ENCODE results near the gene TMIGD1.

The TMIGD1 gene

DNA sequence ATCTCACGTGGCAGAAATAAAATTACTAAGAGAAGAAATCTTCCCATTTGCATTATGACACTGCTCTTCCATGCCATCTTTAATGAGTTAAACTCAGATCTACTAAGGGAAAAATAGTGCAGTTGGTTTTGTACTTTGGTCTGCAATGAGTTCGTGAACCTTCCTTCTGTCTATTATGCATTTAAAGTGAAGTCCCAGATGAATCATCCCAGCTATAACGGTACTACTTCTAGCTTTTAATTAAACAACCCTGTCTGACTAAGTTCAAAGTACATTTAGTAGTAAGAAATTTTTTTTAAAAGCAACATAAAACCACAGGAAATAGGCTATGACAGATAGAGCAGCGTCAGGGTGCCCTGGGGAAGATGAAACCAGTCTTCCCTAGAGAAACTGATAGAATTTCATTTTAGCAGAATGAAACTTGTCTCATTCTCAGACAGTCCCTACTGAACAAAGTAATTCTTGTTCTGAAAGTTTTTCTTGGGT lies 1.8 kb downstream of the TMIGD1 start:
- TF ChIP-seq, protein P1, sequence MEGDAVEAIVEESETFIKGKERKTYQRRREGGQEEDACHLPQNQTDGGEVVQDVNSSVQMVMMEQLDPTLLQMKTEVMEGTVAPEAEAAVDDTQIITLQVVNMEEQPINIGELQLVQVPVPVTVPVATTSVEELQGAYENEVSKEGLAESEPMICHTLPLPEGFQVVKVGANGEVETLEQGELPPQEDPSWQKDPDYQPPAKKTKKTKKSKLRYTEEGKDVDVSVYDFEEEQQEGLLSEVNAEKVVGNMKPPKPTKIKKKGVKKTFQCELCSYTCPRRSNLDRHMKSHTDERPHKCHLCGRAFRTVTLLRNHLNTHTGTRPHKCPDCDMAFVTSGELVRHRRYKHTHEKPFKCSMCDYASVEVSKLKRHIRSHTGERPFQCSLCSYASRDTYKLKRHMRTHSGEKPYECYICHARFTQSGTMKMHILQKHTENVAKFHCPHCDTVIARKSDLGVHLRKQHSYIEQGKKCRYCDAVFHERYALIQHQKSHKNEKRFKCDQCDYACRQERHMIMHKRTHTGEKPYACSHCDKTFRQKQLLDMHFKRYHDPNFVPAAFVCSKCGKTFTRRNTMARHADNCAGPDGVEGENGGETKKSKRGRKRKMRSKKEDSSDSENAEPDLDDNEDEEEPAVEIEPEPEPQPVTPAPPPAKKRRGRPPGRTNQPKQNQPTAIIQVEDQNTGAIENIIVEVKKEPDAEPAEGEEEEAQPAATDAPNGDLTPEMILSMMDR (IDR thresholded peaks at IDR 0.05; ENCODE audit: borderline replicate concordance, insufficient read depth, low read depth, low read length), result no peak
- H3K4me3 ChIP-seq (ENCODE audit: low read depth, low read length), result no peak overlapping the region

DNA sequence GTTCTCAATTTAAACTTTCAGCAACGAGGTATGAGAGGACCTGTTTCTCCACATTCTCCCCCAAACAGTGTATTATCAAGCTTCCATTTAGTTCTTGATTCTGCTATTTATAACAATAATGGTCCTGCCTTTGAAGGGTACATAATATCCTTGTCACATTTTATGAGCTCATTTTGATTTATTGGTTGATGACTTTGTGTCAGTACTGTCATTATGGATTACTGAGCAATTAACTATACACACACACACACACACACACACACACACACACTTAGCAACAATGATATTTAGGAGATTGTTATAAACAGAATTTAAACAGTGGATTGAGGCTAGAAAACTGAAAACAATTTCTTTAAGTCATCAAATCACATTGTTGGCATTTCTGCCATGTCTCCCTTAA lies 7.0 kb downstream of the TMIGD1 start:
- TF ChIP-seq, protein P1 (IDR thresholded peaks at IDR 0.05; ENCODE audit: borderline replicate concordance, insufficient read depth, low read depth, low read length), result no peak
- H3K4me3 ChIP-seq (ENCODE audit: low read depth, low read length), result no peak overlapping the region

DNA sequence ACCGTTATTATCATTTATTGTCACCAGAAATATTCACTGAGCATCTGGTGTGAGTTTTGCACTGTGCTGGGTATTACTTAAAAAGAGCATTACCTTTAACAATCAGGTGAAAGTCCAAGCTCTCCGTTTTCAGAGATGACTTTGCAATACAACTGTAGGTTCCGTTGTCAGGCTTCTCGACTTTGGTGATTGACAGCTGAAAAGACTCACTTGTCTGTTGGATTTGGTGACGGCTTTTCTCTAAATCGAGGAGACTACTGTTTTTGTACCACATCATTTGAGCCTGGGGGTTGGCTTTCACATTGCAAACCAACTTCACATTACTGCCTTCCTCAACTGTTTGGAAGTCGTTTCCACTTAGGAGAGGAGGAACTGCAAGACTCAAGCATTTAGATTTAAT lies 9.1 kb downstream of the TMIGD1 start:
- TF ChIP-seq, protein P1 (IDR thresholded peaks at IDR 0.05; ENCODE audit: borderline replicate concordance, insufficient read depth, low read depth, low read length), result no peak
- no peak overlapping the region for H3K4me3 ChIP-seq (ENCODE audit: low read depth, low read length)

DNA sequence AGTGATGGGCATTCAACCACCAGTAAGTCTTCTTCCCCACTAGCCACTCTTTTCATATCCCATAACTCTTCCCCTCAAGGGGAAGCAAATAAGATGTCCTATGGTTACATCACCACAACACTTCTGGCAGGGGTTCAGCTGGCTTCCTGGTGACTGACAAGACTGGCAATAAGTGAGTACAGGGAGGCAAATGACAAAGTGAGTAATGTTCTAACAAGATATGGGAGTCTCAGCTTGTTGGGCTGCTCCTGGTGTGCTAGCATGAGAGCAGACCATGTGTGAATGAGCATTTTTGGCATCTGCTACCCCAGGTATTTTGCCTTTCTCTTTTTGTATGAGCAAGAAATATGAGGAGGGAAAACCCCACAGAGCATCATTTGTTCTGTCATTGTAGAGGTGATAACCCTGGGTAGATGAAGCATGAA lies 9.9 kb downstream of the TMIGD1 start:
- TF ChIP-seq, protein P1 (IDR thresholded peaks at IDR 0.05; ENCODE audit: borderline replicate concordance, insufficient read depth, low read depth, low read length), result no peak
- no peak overlapping the region for H3K4me3 ChIP-seq (ENCODE audit: low read depth, low read length)

DNA sequence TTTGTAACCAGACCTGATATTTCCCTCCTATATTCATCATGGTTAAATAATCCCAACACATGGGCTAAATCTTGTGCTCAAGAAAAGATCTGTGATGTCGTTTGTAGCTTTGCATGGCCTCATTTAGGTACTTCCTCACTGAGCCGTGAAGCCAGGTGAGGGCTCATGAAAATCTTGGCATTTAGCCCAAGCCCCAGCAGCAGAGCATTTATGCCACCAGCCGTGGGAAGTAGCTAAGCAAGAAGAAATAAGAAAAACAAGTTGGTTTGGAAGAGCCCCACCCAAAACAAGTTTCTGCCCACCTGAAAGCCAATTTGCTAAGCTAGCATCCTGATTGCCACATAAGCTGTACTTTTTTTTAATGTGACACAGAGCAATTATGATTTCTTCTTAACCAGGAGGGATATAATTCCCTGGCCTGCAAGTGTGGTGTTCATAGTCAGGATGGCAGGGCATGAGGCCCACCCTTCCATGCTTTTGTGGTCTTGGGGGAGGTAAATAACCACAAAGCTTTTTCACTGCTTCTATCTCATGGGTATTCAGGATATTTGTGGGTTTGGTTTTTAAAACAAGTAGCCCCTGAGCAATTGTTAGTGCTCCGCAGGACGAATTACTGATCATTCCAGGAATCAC lies 10.5 kb downstream of the TMIGD1 start:
- TF ChIP-seq, protein P1 (IDR thresholded peaks at IDR 0.05; ENCODE audit: borderline replicate concordance, insufficient read depth, low read depth, low read length), result no peak
- H3K4me3 ChIP-seq (ENCODE audit: low read depth, low read length), result no peak overlapping the region

DNA sequence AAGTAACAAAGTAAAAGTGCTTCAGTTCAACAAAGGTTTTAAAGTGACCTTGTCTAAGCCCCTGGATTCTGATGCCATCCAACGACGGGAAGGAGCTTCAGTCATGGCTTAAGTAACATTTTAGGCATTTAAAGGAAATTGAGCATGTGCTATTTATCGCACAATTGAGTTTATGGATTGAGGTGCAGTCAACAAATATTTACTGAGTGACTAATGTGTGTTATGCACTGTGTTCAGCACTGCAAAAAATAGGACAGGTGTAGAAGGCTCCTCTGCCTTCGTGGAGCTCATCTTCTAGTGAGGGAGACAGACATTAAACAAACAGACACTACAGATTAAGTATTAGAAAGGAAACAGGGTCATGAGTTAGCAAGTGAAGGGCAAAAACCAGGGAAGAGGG lies 12.5 kb downstream of the TMIGD1 start:
- H3K4me3 ChIP-seq (ENCODE audit: low read depth, low read length), result no peak overlapping the region

DNA sequence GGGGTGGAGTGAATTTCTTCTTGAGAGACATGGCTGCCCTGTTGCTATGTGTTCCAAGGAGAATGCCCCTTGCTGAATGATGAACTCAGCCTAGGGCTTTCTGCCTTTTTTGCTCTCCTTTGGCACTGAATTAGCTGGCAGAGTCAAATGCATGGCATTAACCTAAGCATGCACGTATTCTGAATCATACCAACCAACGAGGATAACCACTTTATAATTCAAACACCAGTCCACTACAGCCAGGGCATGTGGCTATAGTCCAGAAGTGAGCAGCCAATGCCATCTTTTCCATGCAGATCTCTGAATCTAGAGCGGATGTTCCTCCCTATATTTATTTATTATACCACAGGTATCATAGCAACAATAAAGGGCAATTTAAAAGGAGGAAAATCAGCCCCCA lies 15.7 kb downstream of the TMIGD1 start:
- TF ChIP-seq, protein P1 (IDR thresholded peaks at IDR 0.05; ENCODE audit: borderline replicate concordance, insufficient read depth, low read depth, low read length), result no peak
- no peak overlapping the region for H3K4me3 ChIP-seq (ENCODE audit: low read depth, low read length)

More for the DNA sequence above, 12.5 kb downstream of the TMIGD1 start:
- TF ChIP-seq, protein P1 (IDR thresholded peaks at IDR 0.05; ENCODE audit: borderline replicate concordance, insufficient read depth, low read depth, low read length), result no peak

Data from GM12875 (cell line).